Activated CD4-positive, alpha-beta T cell treated with anti-CD3 and anti-CD28 coated beads, Interleukin-2, amount 50 U/mL, for 4 hours (primary cell): ENCODE data around the gene RAB3B.

Experiments
- DNase-seq, 2 experiments: peaks; one replicate each; pipeline ENCODE4 v3.0.0-alpha.2; 2020

RAB3B gene

GRCh38 chr1:51955797-51956527 is 34.5 kb downstream of the RAB3B start:
- DNase-seq = no peak

- no peak for DNase-seq
Observed at GRCh38 chr1:51954783-51955182, 35.7 kb downstream of the RAB3B start.

GRCh38 chr1:51953079-51953478 is 37.4 kb downstream of the RAB3B start:
- no peak for DNase-seq

- no peak for DNase-seq
Observed at GRCh38 chr1:51952638-51953037, 37.9 kb downstream of the RAB3B start.

- no peak for DNase-seq
Observed at GRCh38 chr1:51950701-51951100, 39.8 kb downstream of the RAB3B start.

GRCh38 chr1:51949014-51949702 is 41.3 kb downstream of the RAB3B start:
- DNase-seq = no peak

- no peak for DNase-seq
Observed at GRCh38 chr1:51948491-51948915, 42.0 kb downstream of the RAB3B start.

GRCh38 chr1:51946300-51946699 is 44.2 kb downstream of the RAB3B start:
- no peak for DNase-seq

- DNase-seq = no peak
Observed at GRCh38 chr1:51945591-51945990, 44.9 kb downstream of the RAB3B start.

GRCh38 chr1:51942281-51942680 is 48.2 kb downstream of the RAB3B start:
- no peak for DNase-seq

- DNase-seq = no peak
Observed at GRCh38 chr1:51941528-51941927, 49.0 kb downstream of the RAB3B start.

GRCh38 chr1:51937112-51937511 is 53.4 kb downstream of the RAB3B start:
- DNase-seq = no peak

GRCh38 chr1:51936531-51936930 is 54.0 kb downstream of the RAB3B start:
- no peak for DNase-seq

GRCh38 chr1:51933344-51933743 is 57.2 kb downstream of the RAB3B start:
- DNase-seq = no peak

- DNase-seq = no peak
Observed at GRCh38 chr1:51930329-51930728, 60.2 kb downstream of the RAB3B start.

GRCh38 chr1:51928896-51929295 is 61.6 kb downstream of the RAB3B start:
- no peak for DNase-seq

GRCh38 chr1:51927029-51927428 is 63.5 kb downstream of the RAB3B start:
- DNase-seq = no peak

GRCh38 chr1:51926171-51926812 is 64.2 kb downstream of the RAB3B start:
- DNase-seq = no peak

GRCh38 chr1:51924455-51924854 is 66.0 kb downstream of the RAB3B start:
- no peak for DNase-seq

- DNase-seq = no peak
Observed at GRCh38 chr1:51922040-51922439, 68.5 kb downstream of the RAB3B start.

GRCh38 chr1:51920130-51920529 is 70.4 kb downstream of the RAB3B start:
- no peak for DNase-seq

GRCh38 chr1:51919684-51920083 is 70.8 kb downstream of the RAB3B start:
- no peak for DNase-seq

- DNase-seq = no peak
Observed at GRCh38 chr1:51916587-51917405, 73.7 kb downstream of the RAB3B start.
